WTC11 (cell line): Measurements from ENCODE around the gene XIRP2.

Experiments
- ELF4 ChIP-seq: sonication (generic); formaldehyde crosslinking; IDR thresholded peaks from 2 replicates; pipeline ENCODE4 v1.8.1; 2022; ENCODE audit warnings: low read depth, mild to moderate bottlenecking, moderate library complexity, missing genetic modification reagents
- FOXJ3 ChIP-seq: sonication (generic); formaldehyde crosslinking; IDR thresholded peaks from 2 replicates; pipeline ENCODE4 v1.9.0; 2021; ENCODE audit warnings: missing genetic modification reagents, mild to moderate bottlenecking, borderline replicate concordance
- NFE2L1 ChIP-seq: sonication (generic); formaldehyde crosslinking; IDR thresholded peaks from 2 replicates; pipeline ENCODE4 v1.8.1; 2023; ENCODE audit warnings: missing genetic modification reagents
- NFYB ChIP-seq: sonication (generic); formaldehyde crosslinking; conservative IDR thresholded peaks from 2 replicates; pipeline ENCODE4 v1.8.0; 2022; ENCODE audit warnings: low read depth, missing genetic modification reagents
- ZBTB21 ChIP-seq: sonication (generic); formaldehyde crosslinking; IDR thresholded peaks from 2 replicates; pipeline ENCODE4 v1.8.1; 2023; ENCODE audit warnings: mild to moderate bottlenecking, missing genetic modification reagents, borderline replicate concordance
- ZNF121 ChIP-seq: sonication (generic); formaldehyde crosslinking; IDR thresholded peaks from 2 replicates; pipeline ENCODE4 v1.8.0; 2023; ENCODE audit warnings: missing genetic modification reagents
- ZNF317 ChIP-seq: sonication (generic); formaldehyde crosslinking; IDR thresholded peaks from 2 replicates; pipeline ENCODE4 v1.8.1; 2023; ENCODE audit warnings: low read depth, mild to moderate bottlenecking, moderate library complexity, missing genetic modification reagents, borderline replicate concordance
- TF ChIP-seq, protein P1 (sequence below): fragments of 250-450 bp; sonication (Bioruptor Pico); IDR thresholded peaks from 2 replicates; pipeline ENCODE4 v1.9.0; 2021; ENCODE audit warnings: mild to moderate bottlenecking
- TF ChIP-seq, protein P2 (sequence below): sonication (generic); formaldehyde crosslinking; IDR thresholded peaks from 2 replicates; pipeline ENCODE4 v1.8.0; 2022; ENCODE audit warnings: missing genetic modification reagents
- TF ChIP-seq, protein P3 (sequence below): fragments of 200-600 bp; IDR thresholded peaks from 2 replicates; pipeline ENCODE4 v1.8.0; 2022; ENCODE audit warnings: antibody characterized with exemption
- TF ChIP-seq, protein P4 (sequence below): sonication (generic); formaldehyde crosslinking; IDR thresholded peaks from 2 replicates; pipeline ENCODE4 v1.8.0; 2022; ENCODE audit warnings: mild to moderate bottlenecking, missing genetic modification reagents
- TF ChIP-seq, protein P5 (sequence below): sonication (generic); formaldehyde crosslinking; IDR thresholded peaks from 2 replicates; pipeline ENCODE4 v1.8.0; 2023; ENCODE audit warnings: missing genetic modification reagents, mild to moderate bottlenecking, borderline replicate concordance
- TF ChIP-seq, protein P6 (sequence below): sonication (generic); formaldehyde crosslinking; IDR thresholded peaks from 2 replicates; pipeline ENCODE4 v1.8.0; 2023; ENCODE audit warnings: mild to moderate bottlenecking, missing genetic modification reagents

DNA sequence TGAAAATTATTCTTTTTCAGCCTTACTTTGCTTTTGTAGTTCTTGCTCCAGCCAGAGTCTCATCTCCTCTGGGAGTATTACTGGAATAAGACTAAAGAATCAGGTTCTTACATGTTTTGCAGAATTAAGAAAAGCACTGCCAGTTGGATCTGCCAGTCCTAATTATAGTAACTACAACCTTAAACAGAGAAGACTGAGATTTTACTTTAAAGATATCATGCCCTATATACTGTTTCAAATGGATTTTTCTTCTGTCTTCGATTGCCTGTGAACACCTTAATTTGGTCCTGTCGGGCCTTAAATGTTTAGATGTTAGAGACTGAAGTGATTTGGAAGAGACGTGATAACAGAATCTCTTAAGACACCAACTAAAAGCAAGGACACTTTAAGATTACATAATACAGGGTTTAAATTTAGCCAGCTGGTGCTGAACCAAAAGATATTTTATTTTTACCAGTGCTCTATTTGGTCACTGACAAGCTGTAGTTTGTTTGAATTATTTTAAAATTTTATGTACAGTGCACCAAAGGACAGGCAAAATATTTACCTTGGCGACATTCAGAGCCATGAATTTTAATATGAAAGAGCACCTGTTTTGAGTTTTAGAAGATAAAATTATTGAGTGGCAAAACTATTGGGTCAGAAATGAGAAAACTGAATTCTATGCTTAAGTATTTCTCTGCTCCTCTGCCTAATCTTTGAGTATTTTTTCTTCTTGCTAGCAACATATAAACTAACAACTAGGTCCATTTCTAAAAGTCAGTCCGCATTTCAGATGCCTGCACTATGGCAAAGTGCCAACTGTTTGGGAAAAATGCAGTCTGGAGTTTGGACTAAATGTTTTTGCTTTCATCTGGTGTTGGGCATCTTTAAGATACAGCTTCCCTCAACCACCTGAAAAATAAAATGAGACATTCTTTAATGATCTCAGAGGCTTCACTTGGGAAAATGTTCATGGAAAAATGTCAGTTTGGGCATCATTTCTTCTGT lies 300.0 kb downstream of the XIRP2 start:
- TF ChIP-seq, protein P1, sequence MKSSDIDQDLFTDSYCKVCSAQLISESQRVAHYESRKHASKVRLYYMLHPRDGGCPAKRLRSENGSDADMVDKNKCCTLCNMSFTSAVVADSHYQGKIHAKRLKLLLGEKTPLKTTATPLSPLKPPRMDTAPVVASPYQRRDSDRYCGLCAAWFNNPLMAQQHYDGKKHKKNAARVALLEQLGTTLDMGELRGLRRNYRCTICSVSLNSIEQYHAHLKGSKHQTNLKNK = no peak
- TF ChIP-seq, protein P2, sequence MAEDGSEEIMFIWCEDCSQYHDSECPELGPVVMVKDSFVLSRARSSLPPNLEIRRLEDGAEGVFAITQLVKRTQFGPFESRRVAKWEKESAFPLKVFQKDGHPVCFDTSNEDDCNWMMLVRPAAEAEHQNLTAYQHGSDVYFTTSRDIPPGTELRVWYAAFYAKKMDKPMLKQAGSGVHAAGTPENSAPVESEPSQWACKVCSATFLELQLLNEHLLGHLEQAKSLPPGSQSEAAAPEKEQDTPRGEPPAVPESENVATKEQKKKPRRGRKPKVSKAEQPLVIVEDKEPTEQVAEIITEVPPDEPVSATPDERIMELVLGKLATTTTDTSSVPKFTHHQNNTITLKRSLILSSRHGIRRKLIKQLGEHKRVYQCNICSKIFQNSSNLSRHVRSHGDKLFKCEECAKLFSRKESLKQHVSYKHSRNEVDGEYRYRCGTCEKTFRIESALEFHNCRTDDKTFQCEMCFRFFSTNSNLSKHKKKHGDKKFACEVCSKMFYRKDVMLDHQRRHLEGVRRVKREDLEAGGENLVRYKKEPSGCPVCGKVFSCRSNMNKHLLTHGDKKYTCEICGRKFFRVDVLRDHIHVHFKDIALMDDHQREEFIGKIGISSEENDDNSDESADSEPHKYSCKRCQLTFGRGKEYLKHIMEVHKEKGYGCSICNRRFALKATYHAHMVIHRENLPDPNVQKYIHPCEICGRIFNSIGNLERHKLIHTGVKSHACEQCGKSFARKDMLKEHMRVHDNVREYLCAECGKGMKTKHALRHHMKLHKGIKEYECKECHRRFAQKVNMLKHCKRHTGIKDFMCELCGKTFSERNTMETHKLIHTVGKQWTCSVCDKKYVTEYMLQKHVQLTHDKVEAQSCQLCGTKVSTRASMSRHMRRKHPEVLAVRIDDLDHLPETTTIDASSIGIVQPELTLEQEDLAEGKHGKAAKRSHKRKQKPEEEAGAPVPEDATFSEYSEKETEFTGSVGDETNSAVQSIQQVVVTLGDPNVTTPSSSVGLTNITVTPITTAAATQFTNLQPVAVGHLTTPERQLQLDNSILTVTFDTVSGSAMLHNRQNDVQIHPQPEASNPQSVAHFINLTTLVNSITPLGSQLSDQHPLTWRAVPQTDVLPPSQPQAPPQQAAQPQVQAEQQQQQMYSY (CRISPR knock-in tag) = no peak
- TF ChIP-seq, protein P3, sequence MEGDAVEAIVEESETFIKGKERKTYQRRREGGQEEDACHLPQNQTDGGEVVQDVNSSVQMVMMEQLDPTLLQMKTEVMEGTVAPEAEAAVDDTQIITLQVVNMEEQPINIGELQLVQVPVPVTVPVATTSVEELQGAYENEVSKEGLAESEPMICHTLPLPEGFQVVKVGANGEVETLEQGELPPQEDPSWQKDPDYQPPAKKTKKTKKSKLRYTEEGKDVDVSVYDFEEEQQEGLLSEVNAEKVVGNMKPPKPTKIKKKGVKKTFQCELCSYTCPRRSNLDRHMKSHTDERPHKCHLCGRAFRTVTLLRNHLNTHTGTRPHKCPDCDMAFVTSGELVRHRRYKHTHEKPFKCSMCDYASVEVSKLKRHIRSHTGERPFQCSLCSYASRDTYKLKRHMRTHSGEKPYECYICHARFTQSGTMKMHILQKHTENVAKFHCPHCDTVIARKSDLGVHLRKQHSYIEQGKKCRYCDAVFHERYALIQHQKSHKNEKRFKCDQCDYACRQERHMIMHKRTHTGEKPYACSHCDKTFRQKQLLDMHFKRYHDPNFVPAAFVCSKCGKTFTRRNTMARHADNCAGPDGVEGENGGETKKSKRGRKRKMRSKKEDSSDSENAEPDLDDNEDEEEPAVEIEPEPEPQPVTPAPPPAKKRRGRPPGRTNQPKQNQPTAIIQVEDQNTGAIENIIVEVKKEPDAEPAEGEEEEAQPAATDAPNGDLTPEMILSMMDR = no peak
- no peak for TF ChIP-seq ZBTB21 (CRISPR knock-in tag)
- no peak for TF ChIP-seq FOXJ3 (CRISPR knock-in tag)
- TF ChIP-seq NFE2L1 (CRISPR knock-in tag) = no peak
- no peak for TF ChIP-seq ELF4
- TF ChIP-seq, protein P4, sequence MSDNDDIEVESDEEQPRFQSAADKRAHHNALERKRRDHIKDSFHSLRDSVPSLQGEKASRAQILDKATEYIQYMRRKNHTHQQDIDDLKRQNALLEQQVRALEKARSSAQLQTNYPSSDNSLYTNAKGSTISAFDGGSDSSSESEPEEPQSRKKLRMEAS (CRISPR knock-in tag) = no peak
- TF ChIP-seq, protein P5, sequence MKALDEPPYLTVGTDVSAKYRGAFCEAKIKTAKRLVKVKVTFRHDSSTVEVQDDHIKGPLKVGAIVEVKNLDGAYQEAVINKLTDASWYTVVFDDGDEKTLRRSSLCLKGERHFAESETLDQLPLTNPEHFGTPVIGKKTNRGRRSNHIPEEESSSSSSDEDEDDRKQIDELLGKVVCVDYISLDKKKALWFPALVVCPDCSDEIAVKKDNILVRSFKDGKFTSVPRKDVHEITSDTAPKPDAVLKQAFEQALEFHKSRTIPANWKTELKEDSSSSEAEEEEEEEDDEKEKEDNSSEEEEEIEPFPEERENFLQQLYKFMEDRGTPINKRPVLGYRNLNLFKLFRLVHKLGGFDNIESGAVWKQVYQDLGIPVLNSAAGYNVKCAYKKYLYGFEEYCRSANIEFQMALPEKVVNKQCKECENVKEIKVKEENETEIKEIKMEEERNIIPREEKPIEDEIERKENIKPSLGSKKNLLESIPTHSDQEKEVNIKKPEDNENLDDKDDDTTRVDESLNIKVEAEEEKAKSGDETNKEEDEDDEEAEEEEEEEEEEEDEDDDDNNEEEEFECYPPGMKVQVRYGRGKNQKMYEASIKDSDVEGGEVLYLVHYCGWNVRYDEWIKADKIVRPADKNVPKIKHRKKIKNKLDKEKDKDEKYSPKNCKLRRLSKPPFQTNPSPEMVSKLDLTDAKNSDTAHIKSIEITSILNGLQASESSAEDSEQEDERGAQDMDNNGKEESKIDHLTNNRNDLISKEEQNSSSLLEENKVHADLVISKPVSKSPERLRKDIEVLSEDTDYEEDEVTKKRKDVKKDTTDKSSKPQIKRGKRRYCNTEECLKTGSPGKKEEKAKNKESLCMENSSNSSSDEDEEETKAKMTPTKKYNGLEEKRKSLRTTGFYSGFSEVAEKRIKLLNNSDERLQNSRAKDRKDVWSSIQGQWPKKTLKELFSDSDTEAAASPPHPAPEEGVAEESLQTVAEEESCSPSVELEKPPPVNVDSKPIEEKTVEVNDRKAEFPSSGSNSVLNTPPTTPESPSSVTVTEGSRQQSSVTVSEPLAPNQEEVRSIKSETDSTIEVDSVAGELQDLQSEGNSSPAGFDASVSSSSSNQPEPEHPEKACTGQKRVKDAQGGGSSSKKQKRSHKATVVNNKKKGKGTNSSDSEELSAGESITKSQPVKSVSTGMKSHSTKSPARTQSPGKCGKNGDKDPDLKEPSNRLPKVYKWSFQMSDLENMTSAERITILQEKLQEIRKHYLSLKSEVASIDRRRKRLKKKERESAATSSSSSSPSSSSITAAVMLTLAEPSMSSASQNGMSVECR (CRISPR knock-in tag) = no peak
- no peak for TF ChIP-seq ZNF121
- TF ChIP-seq, protein P6, sequence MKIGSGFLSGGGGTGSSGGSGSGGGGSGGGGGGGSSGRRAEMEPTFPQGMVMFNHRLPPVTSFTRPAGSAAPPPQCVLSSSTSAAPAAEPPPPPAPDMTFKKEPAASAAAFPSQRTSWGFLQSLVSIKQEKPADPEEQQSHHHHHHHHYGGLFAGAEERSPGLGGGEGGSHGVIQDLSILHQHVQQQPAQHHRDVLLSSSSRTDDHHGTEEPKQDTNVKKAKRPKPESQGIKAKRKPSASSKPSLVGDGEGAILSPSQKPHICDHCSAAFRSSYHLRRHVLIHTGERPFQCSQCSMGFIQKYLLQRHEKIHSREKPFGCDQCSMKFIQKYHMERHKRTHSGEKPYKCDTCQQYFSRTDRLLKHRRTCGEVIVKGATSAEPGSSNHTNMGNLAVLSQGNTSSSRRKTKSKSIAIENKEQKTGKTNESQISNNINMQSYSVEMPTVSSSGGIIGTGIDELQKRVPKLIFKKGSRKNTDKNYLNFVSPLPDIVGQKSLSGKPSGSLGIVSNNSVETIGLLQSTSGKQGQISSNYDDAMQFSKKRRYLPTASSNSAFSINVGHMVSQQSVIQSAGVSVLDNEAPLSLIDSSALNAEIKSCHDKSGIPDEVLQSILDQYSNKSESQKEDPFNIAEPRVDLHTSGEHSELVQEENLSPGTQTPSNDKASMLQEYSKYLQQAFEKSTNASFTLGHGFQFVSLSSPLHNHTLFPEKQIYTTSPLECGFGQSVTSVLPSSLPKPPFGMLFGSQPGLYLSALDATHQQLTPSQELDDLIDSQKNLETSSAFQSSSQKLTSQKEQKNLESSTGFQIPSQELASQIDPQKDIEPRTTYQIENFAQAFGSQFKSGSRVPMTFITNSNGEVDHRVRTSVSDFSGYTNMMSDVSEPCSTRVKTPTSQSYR = no peak
- no peak for TF ChIP-seq ZNF317
- TF ChIP-seq NFYB (CRISPR knock-in tag) = no peak
